ENCODE results near the gene TSPAN4.

DNA sequence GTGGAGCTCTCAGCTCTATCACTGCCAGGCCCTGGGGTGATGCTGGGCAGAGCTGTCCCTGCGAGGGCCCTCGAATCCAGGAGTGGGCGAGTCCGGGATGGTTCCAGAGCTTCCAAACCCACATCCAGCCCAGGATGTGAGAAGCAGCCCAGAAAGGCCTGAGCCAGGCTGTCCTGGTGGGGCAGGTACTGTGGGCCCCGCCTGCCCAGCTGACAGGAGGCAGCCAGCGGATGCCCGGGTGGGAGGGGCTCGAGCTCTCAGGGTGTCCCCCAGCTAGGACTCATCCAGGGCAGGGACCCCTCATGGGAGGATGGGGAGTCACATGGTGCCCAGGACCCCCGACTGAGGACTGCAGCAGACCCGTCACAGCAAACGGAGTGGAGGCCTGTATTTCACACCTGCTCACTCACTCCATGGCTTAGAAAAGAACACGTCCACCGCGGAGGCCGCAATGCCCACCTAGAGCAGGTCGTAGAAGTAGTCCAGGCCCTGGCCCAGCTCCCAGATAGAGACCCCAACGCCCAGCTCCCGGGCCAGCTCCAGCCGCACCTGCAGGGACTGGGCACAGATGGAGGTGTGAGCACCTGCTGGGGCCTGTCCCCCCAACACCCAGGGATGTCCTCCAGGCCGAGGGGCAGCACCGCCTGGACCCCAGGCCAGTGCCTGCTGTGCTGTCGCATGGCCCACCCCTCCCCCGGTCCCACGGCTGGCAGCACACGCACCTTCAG, 26.9 kb downstream of the TSPAN4 start:
- TF ChIP-seq, protein P1, sequence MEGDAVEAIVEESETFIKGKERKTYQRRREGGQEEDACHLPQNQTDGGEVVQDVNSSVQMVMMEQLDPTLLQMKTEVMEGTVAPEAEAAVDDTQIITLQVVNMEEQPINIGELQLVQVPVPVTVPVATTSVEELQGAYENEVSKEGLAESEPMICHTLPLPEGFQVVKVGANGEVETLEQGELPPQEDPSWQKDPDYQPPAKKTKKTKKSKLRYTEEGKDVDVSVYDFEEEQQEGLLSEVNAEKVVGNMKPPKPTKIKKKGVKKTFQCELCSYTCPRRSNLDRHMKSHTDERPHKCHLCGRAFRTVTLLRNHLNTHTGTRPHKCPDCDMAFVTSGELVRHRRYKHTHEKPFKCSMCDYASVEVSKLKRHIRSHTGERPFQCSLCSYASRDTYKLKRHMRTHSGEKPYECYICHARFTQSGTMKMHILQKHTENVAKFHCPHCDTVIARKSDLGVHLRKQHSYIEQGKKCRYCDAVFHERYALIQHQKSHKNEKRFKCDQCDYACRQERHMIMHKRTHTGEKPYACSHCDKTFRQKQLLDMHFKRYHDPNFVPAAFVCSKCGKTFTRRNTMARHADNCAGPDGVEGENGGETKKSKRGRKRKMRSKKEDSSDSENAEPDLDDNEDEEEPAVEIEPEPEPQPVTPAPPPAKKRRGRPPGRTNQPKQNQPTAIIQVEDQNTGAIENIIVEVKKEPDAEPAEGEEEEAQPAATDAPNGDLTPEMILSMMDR (IDR thresholded peaks at IDR 0.05) = no peak
- no peak for TF ChIP-seq POLR2AphosphoS5 (IDR thresholded peaks at IDR 0.05)

All from suprapubic skin (tissue), 3 donors.